T-helper 17 cell (primary cell): ENCODE results near the gene COL4A1. TPM values are rescaled to one million over a fixed set of nuclear protein-coding genes. Genes with fewer than 3 reads are reported as not detected.

Experiments
- ATAC-seq: fragments of 150-1000 bp; cut with Tn5 transposase; 2 replicates; pipeline ENCODE4 v1.10.0; 2021; ENCODE audit warnings: mild to moderate bottlenecking, moderate library complexity
- DNase-seq, 3 donors: peaks; one replicate each; pipeline versions ENCODE4 v3.0.0 to v3.0.0-alpha.2; 2020 to 2021
- H3K9me3 ChIP-seq: one replicate; pipeline ENCODE4 v1.7.0; 2013; ENCODE audit warnings: low read length, mild to moderate bottlenecking; ENCODE audit not compliant: control insufficient read depth, poor library complexity, severe bottlenecking
- H3K27ac Mint-ChIP-seq: one replicate; pipeline ENCODE4 v1.8.0; 2022; ENCODE audit warnings: mild to moderate bottlenecking, moderate library complexity, mixed read lengths
- H3K27me3 Mint-ChIP-seq: one replicate; pipeline ENCODE4 v1.8.0; 2022; ENCODE audit warnings: mixed read lengths
- H3K36me3 Mint-ChIP-seq: one replicate; pipeline ENCODE4 v1.8.0; 2022; ENCODE audit warnings: low read depth, mixed read lengths
- H3K4me1 Mint-ChIP-seq: one replicate; pipeline ENCODE4 v1.8.0; 2022; ENCODE audit warnings: mild to moderate bottlenecking, mixed read lengths
- H3K4me3 Mint-ChIP-seq: one replicate; pipeline ENCODE4 v1.8.0; 2022; ENCODE audit warnings: mild to moderate bottlenecking, moderate library complexity, mixed read lengths
- total RNA-seq, 4 donors: library from RNA in 2 of 4; stranded (reverse) in 2 of 4; gene quantifications; one replicate each; pipeline ENCODE4 v1.2.3 and lab custom pipeline; 2022 to 2026

Gene COL4A1
- total RNA-seq, 2 donors from 2014 or later = 0.37 TPM; not detected in 1

- Mint-ChIP-seq H3K4me3 (no peak overlapping the region), H3K27ac (no peak overlapping the region)
These were observed 166.9 kb downstream of the COL4A1 start for GRCh38 chr13:110140099-110140498.

GRCh38 chr13:110138700-110139036 is 168.3 kb downstream of the COL4A1 start:
- Mint-ChIP-seq H3K4me1 (peaks cover 9% of the 10 kb centered on the region), H3K36me3 (no peaks in the 10 kb centered on the region), H3K27ac (no peak overlapping the region), H3K27me3 (peaks cover 28% of the 10 kb centered on the region), H3K4me3 (peak overlapping the region; percentile 13)
- ATAC-seq (no peak), DNase-seq (no peak)
- H3K9me3 ChIP-seq = no peaks in the 10 kb centered on the region

More at GRCh38 chr13:110140099-110140498, 166.9 kb downstream of the COL4A1 start:
- H3K9me3 ChIP-seq = no peaks in the 10 kb centered on the region
- ATAC-seq (no peak), DNase-seq (no peak)
- H3K36me3 Mint-ChIP-seq = no peaks in the 10 kb centered on the region
- peaks cover 22% of the 10 kb centered on the region for H3K27me3 Mint-ChIP-seq
- H3K4me1 Mint-ChIP-seq = peaks cover 9% of the 10 kb centered on the region

GRCh38 chr13:110138010-110138699 is 168.8 kb downstream of the COL4A1 start:
- no peak overlapping the region for H3K27ac Mint-ChIP-seq
- peaks cover 9% of the 10 kb centered on the region for H3K4me1 Mint-ChIP-seq
- H3K27me3 Mint-ChIP-seq = peaks cover 33% of the 10 kb centered on the region

GRCh38 chr13:110137680-110138009 is 169.3 kb downstream of the COL4A1 start:
- peaks cover 35% of the 10 kb centered on the region for H3K27me3 Mint-ChIP-seq
- no peak overlapping the region for H3K27ac Mint-ChIP-seq
- DNase-seq (no peak), ATAC-seq (peak; percentile 43)
- peaks cover 9% of the 10 kb centered on the region for H3K4me1 Mint-ChIP-seq
- no peaks in the 10 kb centered on the region for H3K36me3 Mint-ChIP-seq
- H3K4me3 Mint-ChIP-seq = peak overlapping the region; percentile 85
- no peaks in the 10 kb centered on the region for H3K9me3 ChIP-seq

More at GRCh38 chr13:110138010-110138699, 168.8 kb downstream of the COL4A1 start:
- DNase-seq (peak in 2 of 3 donors; percentile 16 to 25), ATAC-seq (peak; percentile 85)
- no peaks in the 10 kb centered on the region for H3K36me3 Mint-ChIP-seq
- H3K4me3 Mint-ChIP-seq = peak overlapping the region; percentile 85
- H3K9me3 ChIP-seq = no peaks in the 10 kb centered on the region

GRCh38 chr13:110136660-110137585 is 170.0 kb downstream of the COL4A1 start:
- ATAC-seq = no peak
- H3K9me3 ChIP-seq = no peaks in the 10 kb centered on the region
- Mint-ChIP-seq H3K4me1 (peaks cover 10% of the 10 kb centered on the region), H3K4me3 (peak overlapping the region; percentile 85), H3K36me3 (no peaks in the 10 kb centered on the region), H3K27ac (no peak overlapping the region), H3K27me3 (peaks cover 42% of the 10 kb centered on the region)
- no peak for DNase-seq

GRCh38 chr13:110135977-110136597 is 170.9 kb downstream of the COL4A1 start:
- no peak for DNase-seq
- H3K9me3 ChIP-seq = no peaks in the 10 kb centered on the region
- ATAC-seq = no peak
- peaks cover 11% of the 10 kb centered on the region for H3K4me1 Mint-ChIP-seq
- no peaks in the 10 kb centered on the region for H3K36me3 Mint-ChIP-seq
- peaks cover 41% of the 10 kb centered on the region for H3K27me3 Mint-ChIP-seq
- H3K4me3 Mint-ChIP-seq = no peak overlapping the region
- H3K27ac Mint-ChIP-seq = no peak overlapping the region

- ATAC-seq = no peak
- peaks cover 2% of the 10 kb centered on the region for H3K36me3 Mint-ChIP-seq
- H3K4me1 Mint-ChIP-seq = peaks cover 11% of the 10 kb centered on the region
- no peaks in the 10 kb centered on the region for H3K9me3 ChIP-seq
- no peak overlapping the region for H3K4me3 Mint-ChIP-seq
- DNase-seq = no peak
- H3K27me3 Mint-ChIP-seq = peaks cover 52% of the 10 kb centered on the region
- H3K27ac Mint-ChIP-seq = no peak overlapping the region
These were observed 172.2 kb downstream of the COL4A1 start for GRCh38 chr13:110134801-110135200.

- Mint-ChIP-seq H3K4me3 (no peak overlapping the region), H3K4me1 (peaks cover 11% of the 10 kb centered on the region), H3K27ac (no peak overlapping the region), H3K36me3 (peaks cover 2% of the 10 kb centered on the region), H3K27me3 (peaks cover 54% of the 10 kb centered on the region)
- no peak for ATAC-seq
- DNase-seq = no peak
- H3K9me3 ChIP-seq = no peaks in the 10 kb centered on the region
These were observed 173.3 kb downstream of the COL4A1 start for GRCh38 chr13:110133425-110134235.

- Mint-ChIP-seq H3K27me3 (peaks cover 54% of the 10 kb centered on the region), H3K4me1 (peaks cover 4% of the 10 kb centered on the region), H3K36me3 (peaks cover 2% of the 10 kb centered on the region), H3K4me3 (no peak overlapping the region), H3K27ac (no peak overlapping the region)
- ATAC-seq (no peak), DNase-seq (no peak)
- H3K9me3 ChIP-seq = no peaks in the 10 kb centered on the region
These were observed 174.6 kb downstream of the COL4A1 start for GRCh38 chr13:110132225-110132982.

GRCh38 chr13:110131424-110131823 is 175.5 kb downstream of the COL4A1 start:
- H3K36me3 Mint-ChIP-seq = peaks cover 2% of the 10 kb centered on the region
- no peak overlapping the region for H3K4me3 Mint-ChIP-seq
- H3K9me3 ChIP-seq = no peaks in the 10 kb centered on the region
- H3K27ac Mint-ChIP-seq = no peak overlapping the region
- no peak for ATAC-seq
- peaks cover 59% of the 10 kb centered on the region for H3K27me3 Mint-ChIP-seq
- no peak for DNase-seq
- H3K4me1 Mint-ChIP-seq = peaks cover 4% of the 10 kb centered on the region

- peaks cover 5% of the 10 kb centered on the region for H3K4me1 Mint-ChIP-seq
- H3K4me3 Mint-ChIP-seq = no peak overlapping the region
- ATAC-seq (no peak), DNase-seq (no peak)
- H3K9me3 ChIP-seq = no peaks in the 10 kb centered on the region
- peaks cover 5% of the 10 kb centered on the region for H3K36me3 Mint-ChIP-seq
- peaks cover 64% of the 10 kb centered on the region for H3K27me3 Mint-ChIP-seq
- no peak overlapping the region for H3K27ac Mint-ChIP-seq
These were observed 176.5 kb downstream of the COL4A1 start for GRCh38 chr13:110130431-110130830.

GRCh38 chr13:110129539-110130186 is 177.3 kb downstream of the COL4A1 start:
- Mint-ChIP-seq H3K27me3 (peaks cover 65% of the 10 kb centered on the region), H3K27ac (no peak overlapping the region), H3K36me3 (peaks cover 5% of the 10 kb centered on the region), H3K4me1 (peaks cover 5% of the 10 kb centered on the region), H3K4me3 (no peak overlapping the region)
- H3K9me3 ChIP-seq = no peaks in the 10 kb centered on the region
- DNase-seq = no peak
- ATAC-seq = no peak
